Activated B cell treated with CpG ODN at 0.5 μM for 24 hours (primary cell): ENCODE measurements around the gene FBXW2. TPM values are rescaled to one million over a fixed set of nuclear protein-coding genes. Genes with fewer than 3 reads are reported as not detected.

Source experiments
- ATAC-seq: fragments of 200-7000 bp; cut with Tn5 transposase; one replicate; pipeline ENCODE4 v1.10.0; 2021; ENCODE audit warnings: low read depth, mild to moderate bottlenecking, moderate library complexity
- CTCF ChIA-PET: fragments of 350-600 bp; sonication (Branson Sonifier 250); formaldehyde crosslinking; loops from one replicate; lab custom pipeline; 2021; ENCODE audit warnings: antibody characterized with exemption; lab: Charles Lee
- POLR2A ChIA-PET: fragments of 350-600 bp; sonication (Branson Sonifier 250); formaldehyde crosslinking; loops from one replicate; lab custom pipeline; 2021; ENCODE audit warnings: antibody characterized with exemption; lab: Charles Lee
- DNase-seq: peaks from one replicate; pipeline ENCODE4 v3.0.0; 2022
- H3K27ac Mint-ChIP-seq: one replicate; pipeline ENCODE4 v1.8.0; 2020; ENCODE audit warnings: mixed read lengths
- H3K27me3 Mint-ChIP-seq: one replicate; pipeline ENCODE4 v1.8.0; 2021; ENCODE audit warnings: mixed read lengths
- H3K36me3 Mint-ChIP-seq: one replicate; pipeline ENCODE4 v1.8.0; 2021; ENCODE audit warnings: low read depth, mixed read lengths
- H3K4me1 Mint-ChIP-seq: one replicate; pipeline ENCODE4 v1.8.0; 2021; ENCODE audit warnings: mixed read lengths
- H3K4me3 Mint-ChIP-seq: one replicate; pipeline ENCODE4 v1.8.0; 2020; ENCODE audit warnings: mild to moderate bottlenecking, mixed read lengths
- H3K9me3 Mint-ChIP-seq: one replicate; pipeline ENCODE4 v1.8.0; 2020; ENCODE audit warnings: mixed read lengths
- CTCF ChIP-seq: fragments of 200-600 bp; IDR thresholded peaks from one replicate; pipeline ENCODE4 v1.8.0; 2022; ENCODE audit warnings: antibody characterized with exemption, mild to moderate bottlenecking
- intact Hi-C: fragments of 100-400 bp; cut with micrococcal nuclease; formaldehyde crosslinking; loops from one replicate; pipeline ENCODE4 v1.15.1; 2024
- total RNA-seq: library from RNA; stranded (reverse); gene quantifications from 2 replicates; pipeline ENCODE4 v1.2.3, GENCODE V29; 2022

Gene FBXW2
- total RNA-seq, 1 donor from 2014 or later, result 77.9 TPM

- H3K27me3 Mint-ChIP-seq, result no peaks in the 10 kb centered on the region
- DNase-seq (no peak), ATAC-seq (no peak)
- peaks cover 11% of the 10 kb centered on the region for H3K36me3 Mint-ChIP-seq
- H3K9me3 Mint-ChIP-seq, result peaks cover 13% of the 10 kb centered on the region
- intact Hi-C loops, result no loop called here
- H3K27ac Mint-ChIP-seq, result no peak overlapping the region
- no peaks in the 10 kb centered on the region for H3K4me1 Mint-ChIP-seq
- no peak for TF ChIP-seq CTCF
- POLR2A ChIA-PET, result no interaction called here
- CTCF ChIA-PET, result no interaction called here
- no peak overlapping the region for H3K4me3 Mint-ChIP-seq
Observed at GRCh38 chr9:120801441-120801840, 8.2 kb upstream of the FBXW2 start.

GRCh38 chr9:120791161-120791560 lies 2.1 kb downstream of the FBXW2 start:
- peaks cover 46% of the 10 kb centered on the region for H3K4me1 Mint-ChIP-seq
- H3K4me3 Mint-ChIP-seq, result peak overlapping the region; percentile 30
- H3K27me3 Mint-ChIP-seq, result no peaks in the 10 kb centered on the region
- no peak for ATAC-seq
- ChIA-PET CTCF (no interaction called here), POLR2A (no interaction called here)
- intact Hi-C loops, result loop anchor here (5.0 kb wide), 1 partner anchor 79 kb away; the partner anchor contains the start of gene MEGF9
- H3K9me3 Mint-ChIP-seq, result no peaks in the 10 kb centered on the region
- H3K27ac Mint-ChIP-seq, result no peak overlapping the region
- H3K36me3 Mint-ChIP-seq, result peaks cover 43% of the 10 kb centered on the region
- DNase-seq, result no peak
- TF ChIP-seq CTCF, result no peak

- peaks cover 62% of the 10 kb centered on the region for H3K36me3 Mint-ChIP-seq
- ATAC-seq, result no peak
- ChIA-PET POLR2A (interaction anchor here (0.5 kb wide), 1 partner anchor 10 kb away, joined by 3 read pairs; no protein-coding TSS in a partner anchor), CTCF (no interaction called here)
- no peak overlapping the region for H3K27ac Mint-ChIP-seq
- H3K9me3 Mint-ChIP-seq, result no peaks in the 10 kb centered on the region
- no peaks in the 10 kb centered on the region for H3K27me3 Mint-ChIP-seq
- H3K4me3 Mint-ChIP-seq, result no peak overlapping the region
- intact Hi-C loops, result no loop called here
- peaks cover 44% of the 10 kb centered on the region for H3K4me1 Mint-ChIP-seq
- DNase-seq, result no peak
- no peak for TF ChIP-seq CTCF
Observed at GRCh38 chr9:120787933-120788332, 5.3 kb downstream of the FBXW2 start.

GRCh38 chr9:120783602-120784047 lies 9.6 kb downstream of the FBXW2 start:
- no peak for TF ChIP-seq CTCF
- DNase-seq (no peak), ATAC-seq (no peak)
- intact Hi-C loops, result no loop called here
- H3K36me3 Mint-ChIP-seq, result peaks cover 68% of the 10 kb centered on the region
- H3K27ac Mint-ChIP-seq, result no peak overlapping the region
- H3K4me3 Mint-ChIP-seq, result no peak overlapping the region
- ChIA-PET CTCF (no interaction called here), POLR2A (no interaction called here)
- no peaks in the 10 kb centered on the region for H3K27me3 Mint-ChIP-seq
- H3K9me3 Mint-ChIP-seq, result no peaks in the 10 kb centered on the region
- peaks cover 18% of the 10 kb centered on the region for H3K4me1 Mint-ChIP-seq

- no peak for DNase-seq
- ChIA-PET POLR2A (no interaction called here), CTCF (no interaction called here)
- no peaks in the 10 kb centered on the region for H3K9me3 Mint-ChIP-seq
- H3K4me3 Mint-ChIP-seq, result no peak overlapping the region
- ATAC-seq, result no peak
- intact Hi-C loops, result no loop called here
- no peak for TF ChIP-seq CTCF
- no peak overlapping the region for H3K27ac Mint-ChIP-seq
- H3K27me3 Mint-ChIP-seq, result no peaks in the 10 kb centered on the region
- H3K36me3 Mint-ChIP-seq, result peaks cover 72% of the 10 kb centered on the region
- peaks cover 9% of the 10 kb centered on the region for H3K4me1 Mint-ChIP-seq
Observed at GRCh38 chr9:120781236-120781635, 12.0 kb downstream of the FBXW2 start.
